HepG2 (cell line): ENCODE results near the gene CFAP46.

ENCODE experiments used
- EZH2 ChIP-seq: conservative IDR thresholded peaks from 2 replicates; pipeline ENCODE4 v1.6.1; 2012; ENCODE audit warnings: mild to moderate bottlenecking, low read depth, low read length, moderate library complexity
- FOXM1 ChIP-seq: sonication (generic); formaldehyde crosslinking; IDR thresholded peaks from 2 replicates; pipeline ENCODE4 v1.5.0; 2020; ENCODE audit warnings: missing genetic modification reagents
- ZNF121 ChIP-seq: sonication (generic); formaldehyde crosslinking; IDR thresholded peaks from 2 replicates; pipeline ENCODE4 v1.5.0; 2020; ENCODE audit warnings: mild to moderate bottlenecking, missing genetic modification reagents
- TF ChIP-seq, protein P1 (sequence below): sonication (generic); formaldehyde crosslinking; IDR thresholded peaks from 2 replicates; pipeline ENCODE4 v1.5.0; 2020; ENCODE audit warnings: mild to moderate bottlenecking, missing genetic modification reagents, moderate library complexity

DNA sequence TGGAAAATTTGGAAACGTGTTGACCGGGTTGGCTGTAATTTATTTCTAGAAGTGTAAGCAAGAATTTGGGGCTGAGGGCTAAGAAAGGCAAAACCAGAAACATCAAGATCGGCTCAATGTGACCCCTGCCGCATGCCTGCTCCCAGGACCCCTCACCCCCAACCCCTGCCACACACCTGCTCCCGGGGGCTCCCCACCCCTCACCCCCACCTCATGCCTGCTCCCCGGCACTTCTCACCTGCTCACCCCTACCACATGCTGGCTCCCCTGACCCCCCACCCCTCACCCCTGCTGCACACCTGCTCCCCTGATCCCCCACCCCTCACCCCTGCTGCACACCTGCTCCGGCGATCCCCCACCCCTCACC, 19.0 kb upstream of the CFAP46 start:
- TF ChIP-seq EZH2 (no peak), ZNF121 (CRISPR knock-in tag) (no peak), FOXM1 (CRISPR knock-in tag) (no peak)
- TF ChIP-seq, protein P1, sequence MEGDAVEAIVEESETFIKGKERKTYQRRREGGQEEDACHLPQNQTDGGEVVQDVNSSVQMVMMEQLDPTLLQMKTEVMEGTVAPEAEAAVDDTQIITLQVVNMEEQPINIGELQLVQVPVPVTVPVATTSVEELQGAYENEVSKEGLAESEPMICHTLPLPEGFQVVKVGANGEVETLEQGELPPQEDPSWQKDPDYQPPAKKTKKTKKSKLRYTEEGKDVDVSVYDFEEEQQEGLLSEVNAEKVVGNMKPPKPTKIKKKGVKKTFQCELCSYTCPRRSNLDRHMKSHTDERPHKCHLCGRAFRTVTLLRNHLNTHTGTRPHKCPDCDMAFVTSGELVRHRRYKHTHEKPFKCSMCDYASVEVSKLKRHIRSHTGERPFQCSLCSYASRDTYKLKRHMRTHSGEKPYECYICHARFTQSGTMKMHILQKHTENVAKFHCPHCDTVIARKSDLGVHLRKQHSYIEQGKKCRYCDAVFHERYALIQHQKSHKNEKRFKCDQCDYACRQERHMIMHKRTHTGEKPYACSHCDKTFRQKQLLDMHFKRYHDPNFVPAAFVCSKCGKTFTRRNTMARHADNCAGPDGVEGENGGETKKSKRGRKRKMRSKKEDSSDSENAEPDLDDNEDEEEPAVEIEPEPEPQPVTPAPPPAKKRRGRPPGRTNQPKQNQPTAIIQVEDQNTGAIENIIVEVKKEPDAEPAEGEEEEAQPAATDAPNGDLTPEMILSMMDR (CRISPR knock-in tag): no peak
